ENCODE data around the gene VAMP4. TPM values are rescaled to one million over a fixed set of nuclear protein-coding genes. Genes with fewer than 3 reads are reported as not detected.

Gene VAMP4
- total RNA-seq, 1 experiment from 2014 or later, result 6.3 TPM

- no TSS peak for BruUV-seq (replicated peaks)
- ATAC-seq, result no peak
Measured at GRCh38 chr1:171680339-171680738, 61.5 kb downstream of the VAMP4 start.

DNA sequence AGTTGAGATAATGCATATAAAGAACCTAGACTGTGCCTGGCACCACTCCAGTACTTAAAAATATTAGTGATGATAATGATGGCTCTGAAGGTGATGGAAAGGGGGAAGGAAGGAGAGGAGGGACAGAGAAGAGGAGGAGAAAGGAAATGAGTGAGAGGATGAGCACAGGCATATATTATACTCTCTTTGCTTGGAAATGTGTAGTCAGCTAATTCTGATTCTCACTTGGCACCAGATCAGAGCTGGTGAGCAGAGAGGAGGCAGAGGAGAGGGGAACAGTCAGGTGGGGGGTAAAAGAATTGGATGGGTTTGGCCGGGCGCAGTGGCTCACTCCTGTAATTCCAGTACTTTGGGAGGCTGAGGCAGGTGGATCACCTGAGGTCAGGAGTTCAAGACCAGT, 65.0 kb downstream of the VAMP4 start:
- no peak overlapping the region for H3K4me3 ChIP-seq (replicated peaks in 1 of 2; ENCODE audit: low read depth in 1 of 2, low read length in 2 of 2)
- H3K4me2 ChIP-seq (ENCODE audit: low read length), result no peak overlapping the region
- no peak overlapping the region for H3K27ac ChIP-seq (ENCODE audit: low read depth, low read length)
- no peaks in the 10 kb centered on the region for H3K36me3 ChIP-seq (ENCODE audit: control insufficient read depth in 1 of 2, insufficient read depth in 2 of 2, low read length in 2 of 2)
- no TSS peak for BruUV-seq (replicated peaks)
- H3K4me1 ChIP-seq (ENCODE audit: control insufficient read depth in 1 of 2, insufficient read depth in 2 of 2, low read length in 2 of 2), result no peaks in the 10 kb centered on the region
- CTCF ChIA-PET, result no interaction called here
- no peak for ATAC-seq
- H3K9me3 ChIP-seq (ENCODE audit: control insufficient read depth in 1 of 2, insufficient read depth in 1 of 2, low read depth in 1 of 2, low read length in 2 of 2), result no peaks in the 10 kb centered on the region
- POLR2A ChIA-PET, result no interaction called here
- no peaks in the 10 kb centered on the region for H3K79me2 ChIP-seq (ENCODE audit: insufficient read depth, low read length)
- H3K9me2 ChIP-seq (ENCODE audit: insufficient read depth), result no peaks in the 10 kb centered on the region
- intact Hi-C loops (cut with micrococcal nuclease), result no loop called here
- DNase-seq (ENCODE audit: low read depth, low spot score), result no peak
- RAD21 ChIA-PET (ENCODE audit: low non-redundant PET in 1 of 2, low total read pairs in 2 of 2, uncharacterized antibody in 2 of 2, unreplicated experiment in 2 of 2), result no interaction called here
- H2AFZ ChIP-seq (ENCODE audit: low read depth, low read length, poor library complexity, severe bottlenecking), result no peak overlapping the region
- no peaks in the 10 kb centered on the region for H3K27me3 ChIP-seq (ENCODE audit: insufficient read depth, low read length)
- H3K9ac ChIP-seq (ENCODE audit: low read length), result no peak overlapping the region
- H4K20me1 ChIP-seq (ENCODE audit: insufficient read depth), result no peaks in the 10 kb centered on the region
- TF ChIP-seq CBX3 (IDR thresholded peaks at IDR 0.05; ENCODE audit: low read depth) (no peak), EZH2 (IDR thresholded peaks at IDR 0.05) (no peak), EGR1 (IDR thresholded peaks at IDR 0.05; ENCODE audit: low read depth) (no peak), ELF1 (IDR thresholded peaks at IDR 0.05; ENCODE audit: borderline replicate concordance, low read depth) (no peak), CEBPB (IDR thresholded peaks at IDR 0.05; ENCODE audit: low read depth) (no peak), FOSL1 (IDR thresholded peaks at IDR 0.05; ENCODE audit: low read depth) (no peak), CTCF (IDR thresholded peaks at IDR 0.05 in 2 of 3, conservative IDR thresholded peaks at IDR 0.05 in 1 of 3; ENCODE audit: borderline replicate concordance in 1 of 3, insufficient read depth in 1 of 3, low read depth in 2 of 3, low read length in 2 of 3) (no peak), TCF7L2 (IDR thresholded peaks at IDR 0.05; ENCODE audit: borderline replicate concordance, extremely low read depth, insufficient read depth, insufficient read length) (no peak), YY1 (IDR thresholded peaks at IDR 0.05; ENCODE audit: extremely low read depth, insufficient replicate concordance, low read depth, low read length) (no peak), ZFX (IDR thresholded peaks at IDR 0.05) (no peak)
- TF ChIP-seq, protein P1, sequence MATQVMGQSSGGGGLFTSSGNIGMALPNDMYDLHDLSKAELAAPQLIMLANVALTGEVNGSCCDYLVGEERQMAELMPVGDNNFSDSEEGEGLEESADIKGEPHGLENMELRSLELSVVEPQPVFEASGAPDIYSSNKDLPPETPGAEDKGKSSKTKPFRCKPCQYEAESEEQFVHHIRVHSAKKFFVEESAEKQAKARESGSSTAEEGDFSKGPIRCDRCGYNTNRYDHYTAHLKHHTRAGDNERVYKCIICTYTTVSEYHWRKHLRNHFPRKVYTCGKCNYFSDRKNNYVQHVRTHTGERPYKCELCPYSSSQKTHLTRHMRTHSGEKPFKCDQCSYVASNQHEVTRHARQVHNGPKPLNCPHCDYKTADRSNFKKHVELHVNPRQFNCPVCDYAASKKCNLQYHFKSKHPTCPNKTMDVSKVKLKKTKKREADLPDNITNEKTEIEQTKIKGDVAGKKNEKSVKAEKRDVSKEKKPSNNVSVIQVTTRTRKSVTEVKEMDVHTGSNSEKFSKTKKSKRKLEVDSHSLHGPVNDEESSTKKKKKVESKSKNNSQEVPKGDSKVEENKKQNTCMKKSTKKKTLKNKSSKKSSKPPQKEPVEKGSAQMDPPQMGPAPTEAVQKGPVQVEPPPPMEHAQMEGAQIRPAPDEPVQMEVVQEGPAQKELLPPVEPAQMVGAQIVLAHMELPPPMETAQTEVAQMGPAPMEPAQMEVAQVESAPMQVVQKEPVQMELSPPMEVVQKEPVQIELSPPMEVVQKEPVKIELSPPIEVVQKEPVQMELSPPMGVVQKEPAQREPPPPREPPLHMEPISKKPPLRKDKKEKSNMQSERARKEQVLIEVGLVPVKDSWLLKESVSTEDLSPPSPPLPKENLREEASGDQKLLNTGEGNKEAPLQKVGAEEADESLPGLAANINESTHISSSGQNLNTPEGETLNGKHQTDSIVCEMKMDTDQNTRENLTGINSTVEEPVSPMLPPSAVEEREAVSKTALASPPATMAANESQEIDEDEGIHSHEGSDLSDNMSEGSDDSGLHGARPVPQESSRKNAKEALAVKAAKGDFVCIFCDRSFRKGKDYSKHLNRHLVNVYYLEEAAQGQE (IDR thresholded peaks at IDR 0.05; ENCODE audit: low read depth), result no peak

More at GRCh38 chr1:171680339-171680738, 61.5 kb downstream of the VAMP4 start:
- H3K9me3 ChIP-seq (ENCODE audit: control insufficient read depth in 1 of 2, insufficient read depth in 1 of 2, low read depth in 1 of 2, low read length in 2 of 2), result no peaks in the 10 kb centered on the region
- H3K79me2 ChIP-seq (ENCODE audit: insufficient read depth, low read length), result no peaks in the 10 kb centered on the region
- ChIA-PET CTCF (no interaction called here), RAD21 (ENCODE audit: low non-redundant PET in 1 of 2, low total read pairs in 2 of 2, uncharacterized antibody in 2 of 2, unreplicated experiment in 2 of 2) (no interaction called here), POLR2A (no interaction called here)
- H3K27ac ChIP-seq (ENCODE audit: low read depth, low read length), result no peak overlapping the region
- H3K27me3 ChIP-seq (ENCODE audit: insufficient read depth, low read length), result no peaks in the 10 kb centered on the region
- no peak overlapping the region for H2AFZ ChIP-seq (ENCODE audit: low read depth, low read length, poor library complexity, severe bottlenecking)
- H3K9ac ChIP-seq (ENCODE audit: low read length), result no peak overlapping the region
- H3K4me3 ChIP-seq (replicated peaks in 1 of 2; ENCODE audit: low read depth in 1 of 2, low read length in 2 of 2), result no peak overlapping the region
- TF ChIP-seq CBX3 (IDR thresholded peaks at IDR 0.05; ENCODE audit: low read depth), result no peak
- TF ChIP-seq, protein P2, sequence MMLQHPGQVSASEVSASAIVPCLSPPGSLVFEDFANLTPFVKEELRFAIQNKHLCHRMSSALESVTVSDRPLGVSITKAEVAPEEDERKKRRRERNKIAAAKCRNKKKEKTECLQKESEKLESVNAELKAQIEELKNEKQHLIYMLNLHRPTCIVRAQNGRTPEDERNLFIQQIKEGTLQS (IDR thresholded peaks at IDR 0.05), result no peak
- no peak for TF ChIP-seq SIN3A (IDR thresholded peaks at IDR 0.05; ENCODE audit: low read depth)
- intact Hi-C loops (cut with micrococcal nuclease), result no loop called here
- H3K36me3 ChIP-seq (ENCODE audit: control insufficient read depth in 1 of 2, insufficient read depth in 2 of 2, low read length in 2 of 2), result no peaks in the 10 kb centered on the region
- no peak for DNase-seq (ENCODE audit: low read depth, low spot score)
- H3K9me2 ChIP-seq (ENCODE audit: insufficient read depth), result no peaks in the 10 kb centered on the region
- H3K4me2 ChIP-seq (ENCODE audit: low read length), result no peak overlapping the region
- no peaks in the 10 kb centered on the region for H4K20me1 ChIP-seq (ENCODE audit: insufficient read depth)
- no peaks in the 10 kb centered on the region for H3K4me1 ChIP-seq (ENCODE audit: control insufficient read depth in 1 of 2, insufficient read depth in 2 of 2, low read length in 2 of 2)

Data from HCT116 (cell line).